Measurements from ENCODE around the gene RFX5.
A peak's percentile ranks its signal among the peaks of the same experiment; 100 is the strongest.
"Not testable (repeated sequence)": the region's sequence is repeated elsewhere in the genome, so short reads cannot be mapped to it uniquely, and the experiment has no call there.

Gene RFX5

DNA sequence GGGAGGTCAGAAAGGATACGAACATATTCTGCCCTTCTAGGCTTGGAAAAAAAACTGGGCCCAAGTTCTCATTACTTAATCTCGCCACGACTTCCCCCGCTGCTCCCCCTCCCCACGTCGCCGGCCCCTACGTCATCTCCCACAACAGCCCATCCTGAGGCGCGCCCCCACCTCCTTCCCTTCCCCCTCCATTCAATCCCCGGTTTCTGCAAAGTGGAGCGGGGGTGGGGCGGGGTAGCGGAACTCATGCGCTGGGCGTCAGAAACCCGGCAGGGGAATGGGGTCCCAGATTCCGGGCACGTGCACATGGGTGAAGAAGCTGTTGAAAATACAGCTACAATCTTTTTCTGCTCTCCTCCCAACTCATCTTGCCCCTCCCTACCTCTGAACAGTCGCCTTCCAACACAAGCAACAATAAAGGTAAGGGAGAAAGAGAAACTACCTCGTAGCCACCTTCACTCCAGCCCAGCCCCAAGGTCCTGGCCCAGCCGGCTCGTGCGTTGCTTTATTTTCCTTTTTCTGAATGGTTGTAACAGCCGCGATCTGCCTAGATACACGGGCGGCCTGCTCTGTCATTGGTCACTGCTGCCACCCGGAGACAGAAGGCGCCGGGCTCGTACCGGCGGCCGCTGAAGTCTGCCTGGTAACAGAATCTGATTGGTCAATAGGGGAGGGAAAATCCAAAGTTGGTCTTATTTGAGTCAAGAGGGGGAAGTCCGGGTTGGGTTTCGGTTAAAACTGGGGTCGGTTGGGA, at the start of gene RFX5:
TSS of gene RFX5 (minus strand) at position 484 of the 754 bp plus-strand sequence. CDS start 932 bp downstream, outside the sequence.
- DNase-seq: peak; percentile 92

- DNase-seq: not testable (repeated sequence)
Measured at GRCh38 chr1:151396265-151396664, 49.2 kb upstream of the RFX5 start.

DNA sequence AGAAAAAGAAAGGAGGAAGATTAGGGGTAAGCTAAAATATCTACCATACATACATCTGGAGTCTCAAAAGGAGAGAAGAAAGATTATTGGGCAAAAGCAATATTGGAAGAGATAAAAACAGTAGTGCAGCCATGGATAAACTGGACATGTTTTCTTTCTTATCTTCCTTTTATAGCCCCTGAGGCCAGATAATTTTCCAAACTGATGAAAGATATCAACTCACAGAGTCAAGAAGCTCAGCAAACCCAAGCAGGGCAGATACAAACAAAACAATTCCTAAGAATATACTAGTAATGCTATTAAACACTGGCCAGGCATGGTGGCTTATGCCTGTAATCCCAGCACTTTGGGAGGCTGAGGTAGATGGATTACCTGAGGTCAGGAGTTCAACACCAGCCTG, 46.5 kb upstream of the RFX5 start:
- DNase-seq: no peak

DNA sequence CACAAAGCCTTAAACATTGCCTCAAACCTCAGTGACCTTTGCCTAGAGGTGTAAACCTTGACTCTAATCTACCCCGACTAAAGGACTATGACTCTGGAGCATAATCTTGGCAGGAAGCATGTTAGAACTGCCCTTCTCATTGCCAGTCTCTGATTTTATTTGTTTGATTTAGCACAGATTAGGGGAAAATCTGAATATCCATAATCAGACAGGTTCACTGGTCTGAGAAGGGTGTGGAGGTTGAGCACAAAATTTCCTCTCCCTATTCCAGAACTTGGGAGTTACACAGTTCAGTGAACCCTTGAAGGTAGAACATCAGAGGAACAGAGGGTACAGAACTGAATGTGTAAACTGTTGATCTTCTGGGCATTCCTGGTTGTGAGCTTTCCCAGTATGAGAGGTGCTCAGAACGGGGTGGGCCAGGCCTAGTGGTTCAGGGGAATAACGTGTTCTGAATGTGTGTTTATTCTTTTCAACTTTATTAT, 44.1 kb upstream of the RFX5 start:
- no peak for DNase-seq

DNA sequence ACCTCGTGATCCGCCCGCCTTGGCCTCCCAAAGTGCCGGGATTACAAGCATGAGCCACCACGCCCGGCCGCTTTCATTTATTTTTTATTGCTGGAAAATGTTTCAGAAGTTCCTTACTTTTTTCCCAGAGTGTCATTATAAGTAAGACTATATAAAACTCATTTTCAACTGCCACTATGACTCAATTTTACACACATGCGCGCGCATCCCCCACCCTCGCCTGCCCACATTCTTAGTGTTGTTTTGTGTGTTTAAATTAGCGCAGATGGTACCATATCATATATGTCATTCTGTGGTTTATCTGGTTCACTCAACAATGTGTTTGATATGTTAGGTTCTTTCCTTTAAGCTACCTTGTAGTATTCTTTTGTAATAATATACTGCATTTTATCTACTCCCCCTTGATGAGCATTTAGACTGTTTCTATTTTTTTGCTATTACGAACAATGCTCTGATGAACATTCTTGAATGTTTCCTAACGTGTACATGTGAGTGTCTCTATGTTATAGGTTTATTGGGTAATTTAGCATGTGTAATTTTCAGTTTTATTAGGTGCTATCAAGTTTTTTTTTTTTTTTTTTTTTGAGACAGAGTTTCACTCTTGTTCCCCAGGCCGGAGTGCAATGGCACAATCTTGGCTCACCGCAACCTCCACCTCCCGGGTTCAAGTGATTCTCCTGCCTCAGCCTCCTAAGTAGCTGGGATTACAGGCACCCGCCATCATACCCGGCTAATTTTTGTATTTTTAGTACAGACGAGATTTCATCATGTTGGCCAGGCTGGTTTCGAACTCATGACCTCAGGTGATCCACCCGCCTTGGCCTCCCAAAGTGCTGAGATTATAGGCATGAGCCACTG, 43.4 kb upstream of the RFX5 start:
- DNase-seq: not testable (repeated sequence)

- DNase-seq: no peak
Measured at GRCh38 chr1:151386002-151386401, 39.0 kb upstream of the RFX5 start.

GRCh38 chr1:151384584-151384983, 37.5 kb upstream of the RFX5 start:
- no peak for DNase-seq

GRCh38 chr1:151377150-151377884, 30.3 kb upstream of the RFX5 start:
- no peak for DNase-seq

DNA sequence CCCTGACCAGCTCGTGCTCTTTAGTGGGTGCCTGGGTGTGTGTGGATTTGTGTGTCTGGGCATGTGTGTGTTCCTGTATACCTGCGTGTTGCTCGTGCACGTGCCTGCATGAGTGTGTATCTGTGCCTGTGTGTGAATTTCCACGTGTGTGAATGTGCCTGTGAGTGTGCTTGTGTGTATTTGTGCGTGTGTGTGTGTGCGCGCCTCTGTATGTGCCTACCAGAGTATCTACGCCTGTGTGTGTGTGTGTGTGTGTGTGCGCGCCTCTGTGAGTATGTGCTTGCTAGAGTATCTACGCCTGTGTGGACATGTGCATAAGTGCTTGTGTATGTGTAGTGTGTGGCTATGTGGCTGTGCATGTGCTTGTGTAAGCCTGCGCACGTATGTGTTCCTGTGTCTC, 26.1 kb upstream of the RFX5 start:
- DNase-seq: no peak

DNA sequence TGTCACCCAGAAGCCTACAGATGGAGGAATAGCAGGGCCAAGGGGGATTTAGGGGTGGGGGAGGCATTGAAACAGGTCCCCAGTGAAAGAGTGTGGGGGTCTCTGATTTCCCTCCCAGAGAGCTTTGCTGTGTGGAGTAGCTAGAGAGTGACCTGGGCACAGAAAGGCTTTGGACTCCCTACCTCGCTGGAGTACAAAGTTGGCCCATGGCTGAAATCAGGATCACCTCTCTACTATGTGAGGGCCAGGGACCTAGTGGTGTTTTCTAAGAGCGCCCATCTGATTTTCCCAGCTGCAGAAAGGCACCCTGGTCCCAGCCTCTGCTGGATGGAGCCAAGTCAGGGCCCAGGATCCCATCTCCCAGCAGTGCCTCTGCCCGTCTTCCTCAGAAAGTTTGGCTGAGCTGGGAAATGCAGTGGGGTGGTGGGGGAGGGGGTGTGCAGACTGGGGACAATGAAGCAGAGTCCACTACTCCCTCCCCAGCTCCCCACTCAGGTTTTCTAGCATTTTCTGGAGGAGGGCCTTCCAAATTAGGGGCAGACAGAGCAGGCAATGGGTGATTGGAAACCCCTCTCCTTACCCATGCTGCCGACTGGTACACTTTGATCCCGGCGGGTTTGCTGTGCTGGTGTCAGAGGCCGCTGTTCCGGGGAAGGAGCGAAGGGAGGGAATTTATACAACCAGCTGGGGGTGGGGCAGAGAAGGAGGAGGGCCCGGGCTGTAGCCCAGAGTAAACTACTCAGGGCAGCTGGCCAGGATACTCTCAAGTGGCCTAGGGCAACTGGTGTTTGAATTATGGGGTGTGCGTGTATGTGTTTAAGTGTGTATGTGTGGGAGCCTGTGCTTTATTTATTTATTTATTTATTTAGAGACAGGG, 25.2 kb upstream of the RFX5 start, which contains the start of gene SELENBP1:
TSS of gene SELENBP1 (minus strand) at position 648 of the 877 bp plus-strand sequence. CDS start at position 584, 64 bp downstream.
- no peak for DNase-seq

DNA sequence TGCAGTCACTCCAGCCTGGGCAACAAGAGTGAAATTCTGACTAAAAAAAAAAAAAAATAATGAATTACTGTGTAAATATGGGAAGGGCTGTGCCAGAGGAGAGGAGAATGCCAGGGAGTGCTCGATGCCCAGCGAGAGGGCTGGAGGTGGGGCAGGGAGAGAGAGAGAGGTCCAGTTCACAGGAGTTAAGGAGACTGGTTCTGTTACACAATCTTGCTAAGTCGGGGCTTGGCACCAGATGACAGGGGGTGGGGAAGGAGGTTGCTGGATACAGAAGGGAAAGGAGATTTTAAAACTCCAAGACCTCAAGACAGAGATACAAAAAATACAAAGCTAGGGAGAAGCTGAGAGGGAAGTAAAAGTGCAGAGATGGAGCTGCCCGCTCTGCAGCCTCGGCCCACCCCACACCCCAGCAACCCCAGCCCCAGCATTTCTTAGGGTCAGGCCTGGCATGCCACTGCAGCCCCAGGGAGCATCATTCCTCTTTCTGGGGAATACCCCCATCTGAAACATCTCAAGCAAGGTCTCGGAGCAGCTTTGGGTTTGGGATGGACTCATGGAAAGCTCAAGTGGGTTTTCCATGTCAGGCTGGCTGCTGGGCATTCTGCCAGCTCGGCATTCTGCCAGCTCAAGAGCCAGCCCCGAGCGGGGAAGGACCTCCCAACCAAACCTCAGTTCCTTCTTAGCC, 24.5 kb upstream of the RFX5 start:
- DNase-seq: no peak

GRCh38 chr1:151370211-151370911, 23.3 kb upstream of the RFX5 start:
- DNase-seq: no peak

- DNase-seq: no peak
Measured at GRCh38 chr1:151369621-151370048, 22.6 kb upstream of the RFX5 start.

GRCh38 chr1:151369302-151369610, 22.2 kb upstream of the RFX5 start:
- no peak for DNase-seq

DNA sequence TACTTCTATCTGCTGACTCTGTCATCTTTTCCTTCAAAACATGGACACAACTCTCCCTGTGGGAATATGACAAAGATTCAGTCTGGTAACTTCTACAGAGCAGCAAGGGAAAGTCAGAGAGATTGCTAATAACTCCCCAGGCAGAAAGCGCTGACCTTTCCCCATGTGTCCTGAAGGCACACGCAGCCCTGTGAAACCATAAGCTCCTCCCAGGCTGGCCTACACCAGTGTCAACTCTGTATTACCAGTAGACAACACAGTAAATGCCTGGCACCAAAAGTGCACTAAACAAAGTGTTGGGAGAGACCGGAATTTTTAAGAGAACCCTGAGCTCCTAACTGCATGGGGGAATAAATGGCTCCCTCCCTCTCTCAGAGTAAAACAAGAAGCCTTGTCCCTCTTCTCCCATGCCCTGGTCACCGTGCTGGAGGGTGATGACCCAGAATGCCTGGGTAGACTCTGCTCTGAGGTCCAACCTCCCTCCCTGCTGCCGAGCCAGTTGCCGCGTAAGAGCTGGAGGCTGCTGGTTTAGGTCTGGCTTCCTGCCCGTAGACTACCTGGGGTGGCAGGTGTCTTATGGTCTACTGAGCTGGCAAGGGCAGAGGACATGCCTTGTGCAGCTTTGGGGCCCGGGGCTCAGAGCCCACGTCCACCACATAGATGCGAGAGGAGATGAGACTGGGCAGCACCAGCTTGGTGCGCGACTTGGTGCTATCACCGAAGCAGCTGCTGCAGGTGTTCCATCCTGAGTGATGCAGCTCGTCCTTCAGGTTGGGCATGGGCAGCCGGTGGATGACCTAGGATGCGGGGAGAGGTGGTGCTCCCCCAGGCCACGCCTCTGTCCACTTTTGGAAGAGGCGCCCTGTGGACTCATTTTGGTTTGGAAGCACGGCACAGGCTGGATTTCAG, 21.6 kb upstream of the RFX5 start:
- no peak for DNase-seq

DNA sequence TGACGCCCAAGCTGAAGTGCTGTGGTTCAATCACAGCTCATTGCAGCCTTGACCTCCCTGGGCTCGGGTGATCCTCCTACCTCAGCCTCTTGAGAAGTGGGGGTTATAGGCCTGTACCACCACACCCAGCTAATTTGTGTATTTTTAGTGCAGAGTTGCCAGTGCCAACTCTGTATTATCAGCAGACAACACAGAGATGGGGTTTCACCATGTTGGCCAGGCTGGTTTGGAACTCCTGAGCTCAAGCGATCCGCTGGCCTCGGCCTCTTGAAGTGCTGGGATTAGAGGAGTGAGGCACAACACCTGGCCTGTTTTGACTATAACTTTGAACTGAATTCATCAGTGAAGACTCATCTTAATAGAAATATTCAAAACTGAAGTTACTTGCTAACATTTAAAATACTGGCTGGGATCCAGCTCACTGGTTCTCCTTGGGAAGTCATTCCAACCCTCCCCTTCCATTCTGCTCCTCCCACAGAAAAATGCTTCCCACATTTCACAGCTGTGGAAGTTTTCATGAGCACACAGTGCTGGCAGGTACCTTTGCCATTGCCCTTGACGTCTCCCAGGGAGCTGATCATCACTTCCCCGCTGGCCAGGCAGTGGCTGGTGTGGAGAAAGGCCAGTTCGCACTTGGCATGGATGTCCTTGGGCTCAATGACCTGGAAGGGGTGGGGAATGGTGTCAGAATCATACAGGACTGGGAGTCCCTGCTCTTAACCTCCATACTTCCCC, 20.8 kb upstream of the RFX5 start:
- DNase-seq: no peak

DNA sequence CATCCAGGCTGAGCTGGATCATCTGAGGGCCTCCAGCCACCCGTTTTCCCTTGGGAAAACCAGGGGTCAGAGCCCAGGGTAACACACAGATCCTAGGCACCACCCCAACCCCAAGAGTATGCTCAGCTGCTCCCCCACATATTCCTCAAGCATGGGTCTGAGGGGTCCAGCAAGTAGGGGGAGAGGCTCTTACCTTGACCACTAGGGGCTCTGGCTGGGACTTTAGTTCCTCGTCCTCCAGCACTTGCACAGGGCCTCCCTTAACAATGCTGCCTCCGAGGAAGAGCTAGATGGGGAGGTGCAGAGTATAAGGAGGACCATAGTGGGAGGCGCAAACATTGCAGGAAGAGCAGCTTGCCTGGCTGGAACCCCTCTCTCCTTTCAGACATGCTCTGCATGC, 17.9 kb upstream of the RFX5 start:
- no peak for DNase-seq

DNA sequence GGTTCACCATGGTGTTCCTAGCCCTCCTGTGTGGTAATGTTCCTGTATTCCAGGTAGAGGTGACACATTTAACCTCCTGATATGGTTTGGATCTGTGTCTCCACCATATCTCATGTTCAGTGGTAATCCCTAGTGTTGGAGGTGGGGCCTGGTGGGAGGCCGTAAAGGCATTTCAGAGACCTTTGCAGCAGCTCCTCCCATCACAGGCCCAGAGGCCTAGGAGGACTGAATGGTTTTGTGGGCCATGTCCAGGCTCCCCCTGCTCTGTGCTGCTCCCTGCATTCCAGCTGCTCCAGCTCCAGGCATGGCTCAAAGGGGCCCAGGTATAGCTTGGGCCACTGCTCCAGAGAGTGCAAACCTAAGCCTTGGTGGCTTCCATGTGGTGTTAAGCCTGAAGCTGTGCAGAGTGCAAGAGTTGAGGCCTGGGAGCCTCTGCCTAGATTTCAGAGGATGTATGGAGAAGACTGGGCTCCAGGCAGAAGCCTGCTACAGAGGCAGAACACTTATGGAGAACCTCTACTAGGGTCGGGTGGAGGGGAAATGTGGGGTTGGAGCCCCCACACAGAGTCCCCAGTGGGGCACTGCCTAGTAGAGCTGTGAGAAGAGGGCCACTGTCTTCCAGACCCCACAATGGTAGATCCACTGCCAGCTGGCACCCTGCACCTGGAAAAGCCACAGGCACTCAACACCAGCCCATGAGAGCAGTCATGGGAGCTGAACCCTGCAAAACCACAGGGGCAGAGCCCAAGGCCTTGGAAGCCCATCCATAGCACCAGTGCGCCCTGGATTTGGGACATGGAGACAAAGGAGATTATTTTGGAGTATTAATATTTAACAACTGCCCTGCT, 15.5 kb upstream of the RFX5 start:
- no peak for DNase-seq
